ENCODE measurements around the gene KCNAB1.
"Not testable (repeated sequence)": the region's sequence is repeated elsewhere in the genome, so short reads cannot be mapped to it uniquely, and the experiment has no call there.

The KCNAB1 gene

DNA sequence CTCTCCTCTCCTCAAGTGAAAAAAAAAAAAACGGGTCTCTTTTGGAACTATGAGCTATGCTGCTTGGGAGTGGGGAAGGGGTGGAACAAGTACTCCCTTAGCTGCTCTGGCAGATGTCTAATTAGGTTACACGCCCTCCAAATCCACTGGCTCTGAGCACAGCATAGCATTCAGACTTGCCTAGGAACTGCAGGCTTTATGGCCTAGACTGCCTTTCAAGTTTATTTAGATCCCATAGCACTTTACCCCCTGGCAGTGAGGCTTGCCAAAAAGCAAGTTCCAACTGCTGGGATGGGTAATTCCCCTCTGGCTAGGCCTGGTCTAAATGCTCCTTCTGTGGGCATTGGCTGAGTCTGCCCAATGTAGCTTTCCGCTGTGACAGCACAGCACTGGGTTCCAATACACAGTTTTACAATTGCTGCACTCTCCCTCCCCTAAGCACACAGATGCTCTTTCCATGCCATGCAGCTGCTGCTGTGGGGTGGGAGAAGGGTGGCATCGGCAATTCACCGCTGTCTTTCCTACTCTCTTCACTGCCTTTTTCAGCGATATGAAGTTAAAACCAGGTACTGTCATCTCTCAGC lies 152.8 kb downstream of the KCNAB1 start:
- DNase-seq = no peak

DNA sequence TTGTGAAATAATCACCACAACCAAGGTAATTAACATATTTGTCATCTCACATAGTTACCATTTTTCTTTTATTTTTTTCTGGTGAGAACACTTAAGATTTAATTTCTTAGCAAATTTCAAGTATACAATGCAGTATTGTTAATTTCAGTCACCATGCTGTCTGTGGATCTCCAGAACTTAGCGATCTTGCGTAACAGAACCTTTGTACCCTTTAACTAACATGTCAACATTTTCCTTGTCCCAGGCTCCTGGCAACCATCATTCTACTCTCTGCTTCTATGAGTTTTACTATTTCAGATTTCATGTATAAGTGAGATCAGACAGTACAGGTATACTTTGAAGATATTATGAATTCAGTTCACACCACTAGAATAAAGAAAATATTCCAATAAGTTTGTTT lies 154.4 kb downstream of the KCNAB1 start:
- DNase-seq = no peak

DNA sequence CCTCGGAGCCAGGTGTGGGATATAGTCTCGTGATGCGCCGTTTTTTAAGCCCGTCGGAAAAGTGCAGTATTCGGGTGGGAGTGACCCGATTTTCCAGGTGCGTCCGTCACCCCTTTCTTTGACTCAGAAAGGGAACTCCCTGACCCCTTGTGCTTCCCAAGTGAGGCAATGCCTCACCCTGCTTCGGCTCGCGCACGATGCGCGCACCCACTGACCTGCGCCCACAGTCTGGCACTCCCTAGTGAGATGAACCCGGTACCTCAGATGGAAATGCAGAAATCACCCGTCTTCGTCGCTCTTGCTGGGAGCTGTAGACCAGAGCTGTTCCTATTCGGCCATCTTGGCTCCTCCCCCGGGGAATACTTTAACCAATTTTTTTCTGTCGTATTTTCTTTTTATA lies 164.3 kb downstream of the KCNAB1 start:
- DNase-seq = not testable (repeated sequence)

DNA sequence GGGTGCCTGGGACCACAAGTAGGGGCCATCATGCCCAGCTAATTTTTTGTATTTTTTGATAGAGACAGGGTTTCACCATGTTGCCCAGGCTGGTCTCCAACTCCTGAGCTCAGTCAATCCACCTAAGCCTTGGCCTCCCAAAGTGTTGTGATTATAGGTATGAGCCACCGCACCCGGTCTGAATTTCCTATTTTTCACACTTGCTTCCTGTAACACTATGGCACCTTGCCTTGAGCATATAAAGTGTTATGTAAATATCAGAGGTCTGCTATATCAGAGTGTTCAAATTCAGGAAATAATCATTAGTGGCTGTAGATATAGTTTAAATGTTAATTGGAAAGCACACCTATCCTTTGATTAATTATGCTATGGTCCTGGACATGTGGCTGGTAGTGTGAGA lies 165.2 kb downstream of the KCNAB1 start:
- DNase-seq = no peak

DNA sequence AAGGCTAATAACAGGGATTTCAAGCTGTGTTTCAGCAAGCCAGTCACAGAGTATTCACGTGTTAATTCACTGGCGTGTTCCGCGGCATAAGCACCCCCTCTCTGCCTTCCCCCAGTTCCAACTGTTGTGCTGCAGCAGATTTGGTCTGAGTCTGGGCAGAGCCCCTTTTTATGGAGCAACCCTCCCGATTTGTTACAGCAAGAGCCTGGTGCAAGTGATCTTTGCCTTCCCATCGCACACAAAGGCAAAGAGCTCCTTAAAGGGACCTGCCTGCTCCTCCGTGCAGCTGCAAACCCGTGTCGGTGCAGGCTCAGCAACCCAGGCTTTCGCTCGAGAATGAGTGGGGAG lies 170.5 kb downstream of the KCNAB1 start:
- no peak for DNase-seq

DNA sequence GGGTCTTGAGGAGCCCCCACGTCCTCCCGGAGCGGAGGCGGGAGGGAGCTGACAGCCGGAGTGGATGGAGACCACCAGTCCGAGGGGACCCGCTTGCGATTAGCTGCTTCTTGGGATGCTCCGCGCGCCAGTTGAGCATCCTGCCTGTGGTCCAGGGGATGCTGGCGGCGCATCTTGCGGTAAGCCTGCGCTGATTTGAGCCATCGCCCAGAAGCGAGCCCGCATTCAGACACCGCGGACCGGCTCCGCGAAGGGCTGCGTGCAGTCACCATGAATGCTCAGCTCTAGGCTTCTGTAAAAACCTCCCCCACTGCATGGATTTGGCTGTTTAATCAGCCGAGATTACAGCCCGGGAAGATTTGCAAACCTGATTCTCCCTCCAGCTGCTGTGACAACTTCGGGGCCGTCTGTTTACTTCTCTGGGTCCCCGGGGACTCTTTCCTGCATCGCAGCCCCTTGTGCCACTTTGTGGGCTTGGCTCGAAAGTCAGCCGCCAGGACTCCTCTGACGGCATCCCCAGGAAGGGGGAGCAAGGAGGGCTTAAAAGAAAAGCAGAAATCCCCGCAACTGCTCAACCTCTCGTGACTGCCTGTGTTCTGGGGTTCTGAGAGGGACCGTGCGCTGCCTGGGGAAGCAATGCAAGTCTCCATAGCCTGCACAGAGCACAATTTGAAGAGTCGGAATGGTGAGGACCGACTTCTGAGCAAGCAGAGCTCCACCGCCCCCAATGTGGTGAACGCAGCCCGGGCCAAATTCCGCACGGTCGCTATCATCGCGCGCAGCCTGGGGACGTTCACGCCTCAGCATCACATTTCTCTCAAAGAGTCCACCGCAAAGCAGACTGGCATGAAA lies 171.1 kb downstream of the KCNAB1 start:
- DNase-seq = no peak

DNA sequence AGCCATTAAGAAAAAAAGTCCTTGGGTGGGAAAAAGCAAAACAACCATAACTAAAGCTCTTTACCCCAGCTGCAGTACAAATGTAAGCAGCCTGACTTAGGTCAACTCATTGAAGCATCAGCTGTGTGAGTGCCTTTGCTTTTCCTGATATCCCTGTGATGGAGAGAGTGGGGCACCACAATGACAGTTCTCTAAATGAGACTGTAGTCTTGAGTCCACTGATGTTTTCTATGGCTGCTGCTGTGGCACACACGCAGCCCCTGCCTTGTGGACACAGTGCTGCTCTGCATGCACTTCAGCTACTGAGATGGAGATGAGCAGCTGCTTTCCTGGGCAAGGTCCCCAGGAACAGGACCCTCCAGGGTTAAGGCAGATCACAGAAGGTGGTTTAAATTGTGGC lies 173.2 kb downstream of the KCNAB1 start:
- peak in 1 of 2 experiments; percentile 12 for DNase-seq

DNA sequence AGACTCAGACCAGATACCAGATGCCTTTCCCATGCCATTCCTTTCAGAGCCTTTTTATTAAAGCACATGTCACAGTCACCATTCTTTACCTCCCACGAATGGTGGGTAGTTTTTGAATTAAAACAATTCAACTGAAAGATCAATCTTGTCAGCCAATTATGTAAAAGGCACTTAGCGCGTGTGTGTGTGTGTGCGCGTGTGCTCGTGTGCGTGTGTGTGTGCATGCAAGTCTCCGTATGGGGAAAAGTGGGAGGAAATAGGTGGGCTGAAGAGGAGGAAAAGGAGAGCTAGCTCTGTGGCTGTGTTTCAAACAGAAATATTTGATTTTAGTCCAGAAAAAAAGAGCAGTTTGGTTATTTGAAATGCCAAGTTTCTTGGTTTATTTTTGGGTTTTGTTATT lies 177.2 kb downstream of the KCNAB1 start:
- no peak for DNase-seq

DNA sequence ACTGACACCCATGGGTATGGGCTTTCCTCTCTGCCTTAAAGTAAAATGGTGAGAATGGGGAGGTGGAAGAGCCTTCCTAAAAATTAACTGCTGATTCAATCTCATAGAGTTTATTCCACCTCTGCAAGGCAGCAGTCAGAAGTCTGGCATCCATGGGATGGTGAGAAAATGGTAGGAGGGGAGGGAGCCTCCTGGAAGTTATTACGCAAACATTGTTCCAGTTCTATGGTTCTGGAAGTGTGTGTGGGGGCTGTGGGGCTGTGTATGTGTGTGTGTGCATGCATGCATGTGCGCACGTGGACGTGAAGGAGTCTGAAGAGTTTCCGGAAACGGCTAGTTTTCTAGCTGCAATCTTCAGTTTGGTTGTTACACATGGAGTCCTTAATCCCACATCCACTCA lies 177.6 kb downstream of the KCNAB1 start:
- no peak for DNase-seq

DNA sequence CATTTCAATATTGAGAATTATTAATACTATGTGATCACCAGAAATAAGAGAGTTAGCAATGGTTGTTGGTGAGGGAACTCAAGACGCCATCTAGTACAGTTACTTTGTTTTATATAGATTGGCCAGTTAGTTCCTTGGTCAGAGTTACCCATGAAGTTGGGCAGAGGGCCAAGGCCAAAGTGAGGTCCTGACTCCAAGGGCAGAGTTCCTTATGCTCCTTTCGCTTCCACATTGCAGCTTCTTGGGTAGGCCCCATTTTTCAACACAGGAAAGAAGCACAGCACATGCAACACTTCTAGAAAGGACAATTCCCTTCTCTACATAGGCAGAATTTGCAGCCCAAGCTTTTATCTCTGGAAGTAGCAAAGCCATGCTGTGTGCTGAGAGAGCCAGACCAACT lies 178.6 kb downstream of the KCNAB1 start:
- no peak for DNase-seq

DNA sequence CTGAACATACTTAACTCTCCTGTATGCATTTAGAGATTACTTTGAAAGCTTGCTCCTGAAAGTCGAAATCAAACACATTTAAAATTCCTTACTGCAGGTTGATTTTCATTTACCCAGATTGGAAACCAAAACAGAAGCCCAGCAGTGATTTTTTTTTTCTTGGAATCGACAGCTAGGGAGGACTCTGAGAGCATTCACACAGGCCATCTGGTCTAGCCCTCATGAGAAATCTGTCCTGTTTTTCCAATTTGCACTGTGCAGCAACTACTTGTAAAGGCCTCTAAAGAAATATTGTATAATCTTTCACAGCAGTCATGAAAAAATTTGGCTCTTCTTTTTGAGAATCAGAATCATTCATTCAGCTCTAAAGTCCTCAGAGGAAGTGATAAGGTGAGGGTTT lies 179.2 kb downstream of the KCNAB1 start:
- DNase-seq = no peak

DNA sequence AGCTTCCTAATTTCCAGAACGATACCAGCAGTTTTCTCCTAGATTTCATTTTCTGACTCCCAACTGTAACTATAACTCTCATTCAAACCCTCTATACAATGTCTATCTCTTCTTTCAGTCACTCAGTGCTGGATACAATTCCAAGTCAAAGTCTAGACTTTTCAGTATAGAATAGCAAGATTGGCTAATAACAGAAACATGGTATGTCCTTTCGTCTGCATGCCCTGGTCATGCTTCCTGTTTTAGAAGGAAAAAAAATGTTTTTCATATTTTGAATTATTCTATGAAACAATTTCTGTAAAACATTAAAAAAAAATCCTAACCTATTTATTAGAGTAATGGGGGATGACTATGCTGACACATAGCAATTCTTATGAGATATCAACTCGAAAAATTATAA lies 180.0 kb downstream of the KCNAB1 start:
- DNase-seq = no peak

DNA sequence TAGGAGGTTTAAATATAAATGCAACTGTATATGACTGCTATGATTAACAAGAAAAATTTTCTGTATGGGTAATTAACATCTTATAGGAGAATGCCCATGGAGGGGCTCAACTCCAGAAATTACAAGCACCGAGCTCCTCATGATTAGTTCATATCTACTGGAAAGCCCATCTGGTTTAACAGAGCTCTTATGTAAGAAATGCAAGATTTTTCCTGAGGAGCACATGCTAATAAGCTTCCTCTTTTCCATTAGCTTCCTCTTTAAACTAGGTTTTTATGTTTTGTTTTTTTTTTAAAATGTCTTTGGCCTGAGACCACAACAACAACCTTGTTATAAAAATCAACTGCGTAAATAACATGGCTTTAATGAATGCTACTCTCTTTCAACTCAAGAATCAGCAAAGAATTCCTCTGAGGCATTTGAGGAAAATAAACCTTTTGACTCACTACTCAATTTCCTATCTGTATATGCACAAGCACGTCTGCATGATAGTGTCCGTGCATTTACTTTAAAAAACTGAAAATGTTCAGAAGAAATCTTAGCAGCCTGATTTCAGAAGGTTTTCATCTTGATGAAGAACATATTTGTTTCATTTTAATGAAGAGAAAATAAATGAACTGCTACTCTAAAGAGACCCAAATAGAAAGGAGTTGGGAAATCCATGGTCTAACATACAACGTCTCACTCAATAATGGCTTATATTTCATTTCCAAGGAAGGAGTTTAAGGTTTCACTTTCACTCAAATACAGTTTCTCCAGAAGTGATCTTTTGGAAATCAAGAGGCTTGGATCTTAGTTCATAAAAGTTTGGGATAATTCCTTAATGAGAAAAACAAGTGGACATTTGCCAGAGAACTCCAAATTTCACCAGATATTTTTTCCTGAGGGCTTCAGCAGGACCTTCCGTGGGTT lies 180.8 kb downstream of the KCNAB1 start:
- DNase-seq = no peak

DNA sequence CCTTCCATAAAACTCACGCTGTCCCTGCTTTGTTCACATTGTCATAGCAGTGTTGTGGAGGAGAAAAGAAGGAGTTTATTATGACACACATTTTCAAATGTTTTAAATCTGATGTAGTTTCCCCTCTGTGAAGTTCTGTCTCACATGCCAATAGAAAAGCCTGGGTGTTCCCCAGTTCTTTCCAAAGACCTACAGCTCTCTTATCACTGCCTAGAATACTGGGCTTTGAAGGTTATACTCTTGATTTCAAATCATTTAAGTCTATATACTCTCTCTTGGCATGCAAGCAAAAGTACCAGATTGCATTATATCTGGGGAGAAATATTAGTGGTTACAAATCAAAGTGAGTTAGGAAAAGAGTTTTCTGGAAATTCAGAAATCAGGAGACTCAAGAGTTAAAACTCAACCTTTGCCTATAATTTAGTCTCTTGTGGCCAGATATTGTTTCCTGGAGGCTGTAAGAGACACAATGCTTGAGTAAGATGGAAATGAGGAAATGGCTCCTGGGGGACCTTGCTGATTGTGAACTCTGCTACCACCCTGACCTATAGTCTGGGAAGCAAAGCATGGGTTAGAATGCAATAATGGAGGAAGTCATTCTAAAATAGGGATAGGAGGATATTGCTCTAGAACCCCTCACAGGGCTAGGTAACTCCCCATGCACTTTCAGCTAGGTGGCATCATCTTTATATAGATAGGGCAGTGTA lies 182.8 kb downstream of the KCNAB1 start:
- no peak for DNase-seq

DNA sequence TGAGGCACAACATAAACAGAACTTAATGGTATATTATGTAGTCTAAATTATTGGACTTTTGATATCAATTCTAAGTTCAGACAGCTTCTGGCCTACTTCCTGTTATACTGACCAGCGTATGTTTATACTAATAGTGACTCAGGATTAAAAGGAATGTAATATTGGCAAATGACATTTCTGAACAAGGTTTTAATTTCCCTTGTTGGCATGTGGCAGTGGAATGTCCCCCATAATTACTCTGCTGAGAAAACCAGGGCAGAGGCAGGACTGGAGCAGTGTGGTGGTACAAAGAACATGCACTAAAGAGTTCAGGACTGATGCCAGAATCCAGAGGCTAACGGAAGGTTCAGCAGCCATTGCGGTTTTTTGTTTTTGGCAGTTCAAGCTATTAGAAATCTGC lies 184.0 kb downstream of the KCNAB1 start:
- DNase-seq = no peak

DNA sequence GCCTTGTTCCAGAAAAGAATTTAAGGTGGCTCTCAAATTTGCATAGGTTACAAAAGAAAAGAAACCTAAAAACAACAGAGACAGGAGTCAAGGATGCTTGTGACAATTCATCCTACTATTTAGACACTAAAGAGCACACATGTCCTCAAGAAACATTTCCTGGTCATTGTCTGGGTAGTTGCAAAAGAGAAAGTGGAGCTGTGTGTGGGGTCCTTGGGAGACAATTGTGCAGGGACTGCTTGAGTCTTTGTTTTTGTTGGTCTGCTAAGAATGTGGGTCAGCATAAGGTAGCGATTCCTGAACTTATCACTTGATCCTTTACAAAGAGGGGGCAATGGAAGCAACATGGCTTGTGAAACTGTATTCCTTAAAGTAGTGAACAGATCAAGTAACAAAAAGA lies 185.3 kb downstream of the KCNAB1 start:
- DNase-seq = no peak

DNA sequence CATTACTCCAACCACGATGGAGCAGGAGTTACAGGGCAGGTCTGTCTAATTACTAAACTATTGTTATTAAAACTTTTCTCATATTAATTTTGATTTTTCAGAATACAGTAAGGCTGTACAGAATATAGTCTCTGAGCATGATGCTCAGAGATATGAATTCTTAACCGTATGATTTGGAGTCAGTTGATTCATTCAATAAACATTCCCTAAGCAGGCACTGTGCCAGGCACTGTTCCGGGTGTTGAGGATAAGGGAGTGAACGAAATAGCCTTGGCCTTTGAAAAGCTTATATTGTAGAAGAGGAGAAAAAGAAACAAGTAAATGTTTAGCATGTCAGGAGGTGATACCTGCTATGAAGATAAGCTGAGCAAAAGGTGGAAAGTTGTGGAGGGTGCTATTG lies 187.3 kb downstream of the KCNAB1 start:
- DNase-seq = no peak

DNA sequence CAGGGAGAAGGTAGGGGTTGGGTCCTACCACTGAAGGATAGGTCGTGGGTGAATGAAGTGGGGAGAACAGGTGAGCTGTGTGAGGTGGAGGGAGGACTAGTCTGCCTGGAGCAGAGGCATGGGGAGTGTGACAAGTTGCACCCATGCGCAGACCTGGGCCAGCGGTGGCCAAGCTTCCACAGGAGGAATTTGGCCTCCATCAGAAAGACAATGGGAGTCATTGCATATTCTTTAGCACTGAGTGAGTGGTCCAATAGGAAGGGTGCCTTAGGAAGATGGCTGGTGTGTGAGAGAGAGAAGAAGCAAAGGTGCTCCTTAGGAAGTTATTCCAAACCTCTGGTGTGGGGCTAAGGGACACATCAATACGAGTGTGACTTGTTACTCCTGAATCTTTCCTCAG lies 191.1 kb downstream of the KCNAB1 start:
- no peak for DNase-seq

DNA sequence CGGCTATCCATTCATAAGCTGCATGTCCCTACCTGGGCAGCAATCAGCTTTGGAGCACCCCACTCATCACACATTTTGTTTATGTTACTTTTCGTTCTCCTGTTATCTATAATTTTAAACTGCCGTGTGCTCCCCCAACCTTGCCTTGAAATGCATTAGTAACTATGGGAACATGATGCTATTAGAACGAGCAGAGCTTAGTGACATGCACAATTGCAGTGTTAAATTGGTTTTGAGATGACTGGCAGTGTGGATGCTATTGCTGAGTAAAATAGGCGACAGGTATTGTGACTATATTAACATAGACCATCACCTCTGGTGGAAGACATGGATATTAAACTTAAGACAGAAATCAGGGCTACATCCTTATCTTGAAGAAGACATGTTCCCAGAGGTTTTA lies 191.6 kb downstream of the KCNAB1 start:
- DNase-seq = no peak

DNA sequence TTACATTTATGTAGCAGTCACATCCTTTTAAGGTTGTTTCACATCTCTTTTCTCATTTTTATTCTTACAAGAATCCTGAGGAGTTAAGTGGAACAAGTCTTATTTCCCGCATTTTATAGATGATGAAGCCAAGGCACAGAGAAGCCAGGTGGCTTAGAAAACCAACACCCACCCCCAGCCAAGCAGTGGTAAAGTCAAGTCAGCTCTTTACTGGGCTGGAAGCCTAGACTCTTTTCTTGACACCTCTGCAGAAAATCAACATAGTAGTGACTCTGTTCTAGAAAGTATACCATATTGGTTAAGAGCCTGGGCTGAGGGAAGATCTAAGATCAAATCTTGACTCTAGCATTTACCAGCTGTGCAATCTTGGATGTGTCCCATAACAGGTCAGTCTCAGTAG lies 195.7 kb downstream of the KCNAB1 start:
- DNase-seq = no peak

DNA sequence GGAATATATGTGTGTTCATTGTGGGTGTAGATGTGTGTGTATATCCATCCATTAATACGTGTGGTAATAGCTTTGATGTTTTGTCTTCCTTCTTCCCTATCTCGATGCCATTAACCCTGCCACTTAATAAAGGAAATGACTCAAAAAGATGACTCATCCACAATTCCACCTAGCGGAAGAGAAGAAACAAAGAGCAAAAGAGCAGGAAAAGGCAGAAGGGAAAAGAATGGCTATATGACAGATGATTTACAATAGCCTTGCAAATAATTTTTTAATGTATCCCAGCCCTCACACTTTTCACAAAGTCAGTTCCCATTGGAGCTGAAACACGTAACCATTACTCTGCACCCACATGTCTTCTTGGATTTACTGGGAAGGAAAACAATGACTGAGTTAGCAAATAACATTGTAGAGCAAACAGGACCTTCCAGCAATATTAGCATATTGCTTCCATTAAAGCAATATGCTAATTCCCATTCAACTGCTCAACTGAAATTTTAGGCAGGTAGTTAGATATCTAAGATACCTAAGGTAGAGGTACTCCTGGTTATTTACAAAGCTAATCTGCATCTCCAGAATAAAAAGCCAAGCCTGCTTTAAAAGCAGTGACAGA lies 197.2 kb downstream of the KCNAB1 start:
- DNase-seq = peak; percentile 22 to 57

DNA sequence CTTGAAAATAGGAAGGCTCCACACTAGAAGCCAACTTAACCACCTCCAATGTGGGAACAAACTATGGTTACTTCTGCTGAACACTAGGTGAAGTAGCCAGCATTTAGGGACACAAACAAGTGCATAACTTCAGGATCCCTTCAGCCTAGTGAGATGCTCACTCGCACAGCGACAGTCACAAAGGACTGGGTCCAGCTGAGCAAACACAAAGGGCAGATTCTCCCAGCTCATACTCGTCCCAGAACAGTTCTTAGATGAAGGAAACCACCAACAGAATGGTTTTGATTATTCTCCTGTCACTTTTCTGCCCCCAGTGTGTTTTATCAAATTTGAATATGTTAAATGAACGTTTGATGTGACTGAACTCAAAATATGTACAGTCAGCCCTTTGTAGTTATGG lies 201.6 kb downstream of the KCNAB1 start:
- DNase-seq = peak; percentile 81

DNA sequence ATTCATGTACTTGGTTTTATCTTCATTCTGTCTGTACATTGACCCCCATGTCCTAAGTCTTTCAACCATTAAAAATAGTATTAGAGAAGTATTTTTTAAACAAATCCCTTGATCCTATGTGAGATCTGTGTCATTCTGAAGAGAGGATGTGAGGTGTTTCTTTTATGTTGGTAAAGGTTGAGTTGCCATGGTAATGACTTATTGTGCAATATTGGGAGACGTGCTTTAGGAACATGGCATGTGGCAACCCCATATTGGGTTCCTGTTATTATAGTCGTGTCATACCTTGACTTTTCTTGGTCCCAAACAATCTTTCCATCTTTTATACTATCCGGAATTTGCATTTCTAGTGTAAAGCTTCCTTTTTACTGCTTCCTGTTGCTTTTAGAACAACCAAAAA lies 203.1 kb downstream of the KCNAB1 start:
- no peak for DNase-seq

All from SHP77 (cell line).